Measurements from ENCODE around the gene ROPN1L. TPM values are rescaled to one million over a fixed set of nuclear protein-coding genes. Genes with fewer than 3 reads are reported as not detected.

Gene ROPN1L
- total and polyA plus RNA-seq, 2 of the 13 experiments (the other 11 are each of a cell fraction or from before 2014, with no cell fraction given) = not detected

- TF ChIP-seq ZNF329 (CRISPR knock-in tag; IDR thresholded peaks at IDR 0.05; ENCODE audit: low read depth) (no peak), ZNF207 (IDR thresholded peaks at IDR 0.05; ENCODE audit: borderline replicate concordance) (no peak), PRDM10 (CRISPR knock-in tag; IDR thresholded peaks at IDR 0.05; ENCODE audit: low read depth) (no peak), ADNP (CRISPR knock-in tag; IDR thresholded peaks at IDR 0.05) (no peak), ETS1 (CRISPR knock-in tag; IDR thresholded peaks at IDR 0.05) (no peak), ZBTB39 (CRISPR knock-in tag; IDR thresholded peaks at IDR 0.05) (no peak), JUNB (CRISPR knock-in tag; IDR thresholded peaks at IDR 0.05; ENCODE audit: borderline replicate concordance) (no peak)
Measured at GRCh38 chr5:10507575-10508096, 66.0 kb downstream of the ROPN1L start (continued).
